Tibial artery (tissue), 4 donors: ENCODE measurements around the gene BGN.

Source experiments
- DNase-seq, 2 donors: peaks; one replicate each; pipeline ENCODE4 v3.0.0-alpha.2; 2019
- H3K27ac ChIP-seq, 2 donors: fragments of 200-600 bp; sonication (generic) in 1 of 2; 1 replicate in 1 of 2; 2 replicates in 1 of 2; pipeline ENCODE4 v1.5.1; 2018 to 2019; ENCODE audit warnings: mild to moderate bottlenecking in 1 of 2
- H3K27me3 ChIP-seq, 2 donors: fragments of 200-600 bp; sonication (generic) in 1 of 2; one replicate each; pipeline versions ENCODE4 v1.5.1 to v1.6.0; 2016 to 2019
- H3K36me3 ChIP-seq, 3 donors: fragments of 200-600 bp; sonication (generic) in 2 of 3; one replicate each; pipeline ENCODE4 v1.5.1; 2016 to 2019; ENCODE audit warnings: mild to moderate bottlenecking in 2 of 3
- H3K4me1 ChIP-seq, 4 donors: fragments of 200-600 bp; sonication (generic) in 2 of 4; 1 replicate in 3 of 4; 2 replicates in 1 of 4; pipeline ENCODE4 v1.5.1; 2016 to 2019
- H3K4me3 ChIP-seq, 2 donors: fragments of 200-600 bp; sonication (generic) in 1 of 2; 1 replicate in 1 of 2; 2 replicates in 1 of 2; pipeline ENCODE4 v1.5.1; 2018 to 2019; ENCODE audit warnings: mild to moderate bottlenecking in 2 of 2
- H3K9me3 ChIP-seq, 3 donors: fragments of 200-600 bp; sonication (generic) in 1 of 3; one replicate each; pipeline ENCODE4 v1.5.1; 2016 to 2019
- intact Hi-C: fragments of 100-400 bp; cut with DNase I; formaldehyde crosslinking; loops from one replicate; pipeline ENCODE4 v1.15.0; 2023; ENCODE audit warnings: low total_unique reads
- TF ChIP-seq, protein P1 (sequence below), 2 experiments: fragments of 200-600 bp in 1 of 2; fragments of 450-650 bp in 1 of 2; IDR thresholded peaks; one replicate each; pipeline ENCODE4 v1.5.1; 2017 to 2019; ENCODE audit warnings: antibody characterized with exemption in 2 of 2, mild to moderate bottlenecking in 1 of 2, moderate library complexity in 1 of 2

BGN gene

DNA sequence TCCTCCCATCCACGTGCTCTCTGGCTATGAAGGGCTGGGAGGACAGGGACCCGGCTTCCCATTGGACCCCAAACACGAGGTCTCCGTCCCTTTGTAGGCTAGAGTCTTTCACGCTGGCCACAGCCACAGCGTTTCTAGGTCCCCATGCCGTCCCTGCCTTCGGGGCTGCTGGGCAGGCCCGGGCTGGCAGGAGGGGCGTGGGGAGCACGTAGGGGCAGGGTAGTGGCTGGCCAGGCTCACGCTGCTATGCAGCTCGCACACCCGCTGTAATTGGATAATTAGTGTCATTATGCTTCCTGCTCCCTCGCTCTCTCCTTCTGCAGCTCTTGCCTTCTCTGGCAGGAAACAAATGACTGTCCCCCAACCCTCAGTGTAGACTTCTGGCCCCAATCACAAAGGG, 32.4 kb downstream of the BGN start:
- DNase-seq = no peak
- Histone ChIP-seq H3K27ac (no peak overlapping the region), H3K36me3 (no peaks in the 10 kb centered on the region), H3K9me3 (no peaks in the 10 kb centered on the region), H3K4me1 (no peaks in the 10 kb centered on the region), H3K27me3 (peaks cover 0 to 39% of the 10 kb centered on the region in 2 donors), H3K4me3 (no peak overlapping the region)
- intact Hi-C loops = loop anchor here (10.0 kb wide), 1 partner anchor 492 kb away; no protein-coding TSS in a partner anchor
- TF ChIP-seq, protein P1, sequence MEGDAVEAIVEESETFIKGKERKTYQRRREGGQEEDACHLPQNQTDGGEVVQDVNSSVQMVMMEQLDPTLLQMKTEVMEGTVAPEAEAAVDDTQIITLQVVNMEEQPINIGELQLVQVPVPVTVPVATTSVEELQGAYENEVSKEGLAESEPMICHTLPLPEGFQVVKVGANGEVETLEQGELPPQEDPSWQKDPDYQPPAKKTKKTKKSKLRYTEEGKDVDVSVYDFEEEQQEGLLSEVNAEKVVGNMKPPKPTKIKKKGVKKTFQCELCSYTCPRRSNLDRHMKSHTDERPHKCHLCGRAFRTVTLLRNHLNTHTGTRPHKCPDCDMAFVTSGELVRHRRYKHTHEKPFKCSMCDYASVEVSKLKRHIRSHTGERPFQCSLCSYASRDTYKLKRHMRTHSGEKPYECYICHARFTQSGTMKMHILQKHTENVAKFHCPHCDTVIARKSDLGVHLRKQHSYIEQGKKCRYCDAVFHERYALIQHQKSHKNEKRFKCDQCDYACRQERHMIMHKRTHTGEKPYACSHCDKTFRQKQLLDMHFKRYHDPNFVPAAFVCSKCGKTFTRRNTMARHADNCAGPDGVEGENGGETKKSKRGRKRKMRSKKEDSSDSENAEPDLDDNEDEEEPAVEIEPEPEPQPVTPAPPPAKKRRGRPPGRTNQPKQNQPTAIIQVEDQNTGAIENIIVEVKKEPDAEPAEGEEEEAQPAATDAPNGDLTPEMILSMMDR (IDR thresholded peaks at IDR 0.05) = no peak

DNA sequence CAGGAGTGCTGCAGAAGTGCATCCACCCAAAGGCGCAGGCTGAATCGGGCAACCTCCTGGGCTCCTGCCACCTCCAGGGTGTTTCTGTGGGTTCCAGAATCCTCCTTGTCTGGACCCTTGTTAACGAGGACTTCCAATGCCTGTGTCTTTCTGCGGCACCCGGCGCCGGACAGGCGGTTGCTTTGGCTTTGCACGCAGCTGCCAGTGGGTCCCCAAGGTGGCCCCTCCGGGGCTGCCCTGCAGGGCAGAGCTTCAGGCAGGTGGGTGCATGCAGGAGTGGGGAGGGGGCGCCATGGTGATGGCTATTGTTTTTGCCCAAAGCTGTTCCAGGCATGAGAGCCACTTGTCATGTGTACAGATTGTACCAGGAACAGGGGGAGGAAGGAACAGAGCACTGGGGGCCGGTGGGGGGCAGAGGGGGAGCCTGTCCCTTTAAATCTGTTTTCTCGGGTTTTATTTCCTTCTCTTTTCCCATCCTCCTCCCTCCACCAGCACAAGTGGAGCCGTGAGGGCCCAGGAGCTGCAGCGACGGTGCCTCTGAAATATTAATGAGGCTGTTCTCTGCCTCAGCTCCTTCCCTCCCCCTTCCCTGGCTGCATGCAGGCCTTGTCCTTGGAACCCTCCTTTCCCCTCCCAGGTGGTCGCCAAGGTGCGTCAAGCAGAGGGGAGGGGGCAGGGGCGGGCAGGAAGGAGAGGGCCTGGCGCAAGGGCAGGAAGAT, 35.8 kb downstream of the BGN start:
- Histone ChIP-seq H3K9me3 (no peaks in the 10 kb centered on the region), H3K36me3 (no peaks in the 10 kb centered on the region), H3K4me1 (no peaks in the 10 kb centered on the region), H3K27me3 (peaks cover 0 to 23% of the 10 kb centered on the region in 2 donors), H3K4me3 (no peak overlapping the region), H3K27ac (no peak overlapping the region)
- TF ChIP-seq, protein P1 (IDR thresholded peaks at IDR 0.05) = no peak
- DNase-seq = no peak
- intact Hi-C loops = no loop called here

DNA sequence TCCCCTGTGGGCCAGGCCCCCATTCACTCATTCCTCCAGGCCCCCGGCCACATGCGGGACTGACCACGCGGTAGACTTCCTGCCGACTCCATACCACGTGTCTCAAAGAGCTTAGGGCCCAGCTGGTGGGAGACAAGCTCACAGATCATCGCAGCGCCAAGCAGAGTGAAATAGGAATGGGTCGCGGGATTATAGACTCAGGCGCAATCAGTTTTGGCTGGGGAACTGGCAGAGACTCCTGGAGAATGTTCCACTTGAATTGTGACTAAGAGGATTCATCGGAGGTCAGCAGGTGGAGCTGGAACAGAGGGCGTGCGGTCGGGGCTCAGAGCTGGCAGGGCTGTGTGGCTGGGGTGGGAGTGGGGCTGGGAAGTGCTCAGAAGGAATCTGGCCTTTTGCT, 38.3 kb downstream of the BGN start:
- intact Hi-C loops = no loop called here

DNA sequence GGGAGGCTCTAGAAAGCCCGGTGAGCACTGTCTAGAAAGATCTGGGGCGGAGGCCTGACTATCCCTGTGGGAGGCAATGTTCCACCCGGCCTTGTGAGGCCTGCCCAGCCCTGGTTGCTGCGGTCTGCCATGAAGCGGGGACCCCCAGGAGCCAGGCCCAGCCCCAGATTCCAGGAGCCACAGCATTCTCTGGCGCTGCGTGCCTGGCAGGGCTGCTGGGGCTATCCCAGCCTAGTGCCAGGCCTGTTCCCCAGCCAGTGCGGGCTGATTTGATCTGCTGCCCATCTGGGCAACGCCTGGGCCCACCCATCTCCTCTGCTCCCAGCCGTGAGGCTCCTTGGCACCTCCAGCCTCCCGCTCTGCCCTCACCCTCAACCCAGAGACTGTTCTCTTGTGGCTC, 42.3 kb downstream of the BGN start:
- Histone ChIP-seq H3K4me1 (no peaks in the 10 kb centered on the region), H3K27me3 (peaks cover 0 to 11% of the 10 kb centered on the region in 2 donors), H3K4me3 (no peak overlapping the region), H3K27ac (no peak overlapping the region), H3K36me3 (no peaks in the 10 kb centered on the region), H3K9me3 (no peaks in the 10 kb centered on the region)
- intact Hi-C loops = loop anchor here (5.0 kb wide), 1 partner anchor 130 kb away; no protein-coding TSS in a partner anchor
- DNase-seq = no peak
- TF ChIP-seq, protein P1 (IDR thresholded peaks at IDR 0.05) = no peak

More for the DNA sequence above, 38.3 kb downstream of the BGN start:
- Histone ChIP-seq H3K4me1 (no peaks in the 10 kb centered on the region), H3K36me3 (no peaks in the 10 kb centered on the region), H3K27me3 (peaks cover 0 to under 1% of the 10 kb centered on the region in 2 donors), H3K27ac (no peak overlapping the region), H3K9me3 (no peaks in the 10 kb centered on the region), H3K4me3 (no peak overlapping the region)
- TF ChIP-seq, protein P1 (IDR thresholded peaks at IDR 0.05) = no peak
- no peak for DNase-seq

DNA sequence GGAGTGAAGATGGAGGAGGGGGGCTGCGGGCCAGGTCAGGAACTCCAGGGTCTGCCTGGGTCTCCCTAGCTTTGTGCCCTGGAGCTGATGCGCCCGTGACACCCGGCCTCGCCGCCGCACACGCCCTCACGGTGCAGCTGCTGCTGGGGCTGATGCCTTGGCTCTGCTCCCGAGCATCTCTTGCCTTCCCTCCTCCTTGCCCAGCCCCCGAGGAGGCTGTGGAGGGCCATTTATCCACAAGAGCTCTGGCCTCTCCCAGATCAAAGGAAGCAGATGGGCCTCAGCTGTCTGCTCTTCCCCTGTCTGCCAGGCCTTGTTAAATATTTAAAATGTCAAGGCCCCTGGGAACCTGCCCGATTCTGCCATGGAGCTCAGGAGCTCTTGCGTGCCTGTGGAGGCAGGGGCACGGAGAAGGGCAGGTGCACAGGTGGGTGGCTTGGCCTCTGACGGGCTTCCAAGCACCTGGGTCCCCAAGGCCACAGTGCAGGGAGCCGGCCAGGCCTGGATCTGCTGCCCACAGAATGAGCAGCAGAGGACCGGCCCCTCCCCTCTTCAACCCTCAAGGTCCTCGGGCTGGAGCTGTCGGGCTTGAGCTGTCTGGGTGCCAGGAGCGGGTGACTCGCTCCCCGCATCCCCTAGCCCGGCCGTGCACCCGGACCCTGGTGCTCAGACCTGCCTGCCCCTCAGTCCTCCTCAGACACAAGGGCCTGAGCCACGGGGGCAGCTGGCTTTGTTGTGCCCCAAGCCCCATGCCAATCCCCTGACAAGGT, 42.9 kb downstream of the BGN start:
- peaks cover 0 to 11% of the 10 kb centered on the region in 2 donors for H3K27me3 ChIP-seq
- TF ChIP-seq, protein P1 (IDR thresholded peaks at IDR 0.05) = no peak
- H3K4me1 ChIP-seq = no peaks in the 10 kb centered on the region
- no peaks in the 10 kb centered on the region for H3K36me3 ChIP-seq
- H3K4me3 ChIP-seq = no peak overlapping the region
- H3K9me3 ChIP-seq = no peaks in the 10 kb centered on the region
- intact Hi-C loops = loop anchor here (5.0 kb wide), 1 partner anchor 130 kb away; no protein-coding TSS in a partner anchor
- H3K27ac ChIP-seq = no peak overlapping the region
- DNase-seq = no peak
